Esophagus muscularis mucosa (tissue), 4 donors: ENCODE measurements around the gene PF4V1. TPM values are rescaled to one million over a fixed set of nuclear protein-coding genes. Genes with fewer than 3 reads are reported as not detected.

Source experiments
- DNase-seq: peaks from one replicate; pipeline ENCODE4 v3.0.0-alpha.2; 2017; ENCODE audit errors: extremely low spot score
- H3K27ac ChIP-seq, 4 donors: fragments of 200-600 bp; sonication (generic); replicated peaks in 1 of 4; 1 replicate in 3 of 4; 2 replicates in 1 of 4; pipeline ENCODE4 v1.5.1; 2016 to 2019; ENCODE audit warnings: mild to moderate bottlenecking in 1 of 4
- H3K27me3 ChIP-seq, 4 donors: fragments of 200-600 bp; sonication (generic); one replicate each; pipeline versions ENCODE4 v1.5.1 to v1.6.0; 2016 to 2019
- H3K36me3 ChIP-seq, 4 donors: fragments of 200-600 bp; sonication (generic); one replicate each; pipeline ENCODE4 v1.5.1; 2016 to 2019
- H3K4me1 ChIP-seq, 4 donors: fragments of 200-600 bp; sonication (generic); one replicate each; pipeline ENCODE4 v1.5.1; 2016 to 2019
- H3K4me3 ChIP-seq, 4 donors: fragments of 200-600 bp; sonication (generic); 1 replicate in 2 of 4; 2 replicates in 2 of 4; pipeline ENCODE4 v1.5.1; 2016 to 2019; ENCODE audit warnings: mild to moderate bottlenecking in 4 of 4, moderate library complexity in 1 of 4
- H3K9me3 ChIP-seq, 4 donors: fragments of 200-600 bp; sonication (generic); 1 replicate in 3 of 4; 2 replicates in 1 of 4; pipeline ENCODE4 v1.5.1; 2016 to 2019
- EP300 ChIP-seq: sonication (generic); formaldehyde crosslinking; IDR thresholded peaks from one replicate; pipeline ENCODE4 v1.6.1; 2017; ENCODE audit warnings: antibody characterized with exemption
- POLR2A ChIP-seq: fragments of 450-650 bp; IDR thresholded peaks from one replicate; pipeline ENCODE4 v1.6.1; 2017; ENCODE audit warnings: antibody characterized with exemption, moderate library complexity, mild to moderate bottlenecking, low read depth
- POLR2AphosphoS5 ChIP-seq, 2 donors: sonication (generic); formaldehyde crosslinking; IDR thresholded peaks; one replicate each; pipeline ENCODE4 v1.6.1; 2017; ENCODE audit warnings: antibody characterized with exemption in 2 of 2
- WGBS: methylation state at CpG from one replicate; pipeline ENCODE4 v1.1.5; 2018; 5-methylcytosine and 5-hydroxymethylcytosine counted together
- intact Hi-C: fragments of 100-400 bp; cut with DNase I; formaldehyde crosslinking; loops from one replicate; pipeline ENCODE4 v1.15.1; 2023
- total RNA-seq, 4 donors: library from RNA; depleted of rRNA; stranded (reverse); fragments of >200 nt; gene quantifications; one replicate each; pipeline versions ENCODE4 v1.1.0 to v1.2.1, GENCODE V29; 2016
- TF ChIP-seq, protein P1 (sequence below), 3 experiments: fragments of 200-600 bp in 2 of 3; fragments of 450-650 bp in 1 of 3; sonication (generic) in 2 of 3; IDR thresholded peaks; one replicate each; pipeline ENCODE4 v1.5.1; 2017 to 2019; ENCODE audit warnings: antibody characterized with exemption in 3 of 3, mild to moderate bottlenecking in 2 of 3, moderate library complexity in 1 of 3

The PF4V1 gene
- total RNA-seq, 4 donors from 2014 or later: not detected

GRCh38 chr4:73869130-73870055, 16.3 kb downstream of the PF4V1 start, which contains the start of gene CXCL1:
Gene CXCL1, plus strand, starts transcription at chr4:73869393. Its CDS starts 78 bp downstream, at chr4:73869471.
- H3K9me3 ChIP-seq: no peaks in the 10 kb centered on the region
- WGBS: 31% methylated on average over 18 of the region's 61 CpGs
- TF ChIP-seq, protein P1, sequence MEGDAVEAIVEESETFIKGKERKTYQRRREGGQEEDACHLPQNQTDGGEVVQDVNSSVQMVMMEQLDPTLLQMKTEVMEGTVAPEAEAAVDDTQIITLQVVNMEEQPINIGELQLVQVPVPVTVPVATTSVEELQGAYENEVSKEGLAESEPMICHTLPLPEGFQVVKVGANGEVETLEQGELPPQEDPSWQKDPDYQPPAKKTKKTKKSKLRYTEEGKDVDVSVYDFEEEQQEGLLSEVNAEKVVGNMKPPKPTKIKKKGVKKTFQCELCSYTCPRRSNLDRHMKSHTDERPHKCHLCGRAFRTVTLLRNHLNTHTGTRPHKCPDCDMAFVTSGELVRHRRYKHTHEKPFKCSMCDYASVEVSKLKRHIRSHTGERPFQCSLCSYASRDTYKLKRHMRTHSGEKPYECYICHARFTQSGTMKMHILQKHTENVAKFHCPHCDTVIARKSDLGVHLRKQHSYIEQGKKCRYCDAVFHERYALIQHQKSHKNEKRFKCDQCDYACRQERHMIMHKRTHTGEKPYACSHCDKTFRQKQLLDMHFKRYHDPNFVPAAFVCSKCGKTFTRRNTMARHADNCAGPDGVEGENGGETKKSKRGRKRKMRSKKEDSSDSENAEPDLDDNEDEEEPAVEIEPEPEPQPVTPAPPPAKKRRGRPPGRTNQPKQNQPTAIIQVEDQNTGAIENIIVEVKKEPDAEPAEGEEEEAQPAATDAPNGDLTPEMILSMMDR (IDR thresholded peaks at IDR 0.05): no peak
- no peak for TF ChIP-seq POLR2A
- no peak for TF ChIP-seq POLR2AphosphoS5 (IDR thresholded peaks at IDR 0.05)
- no peak for TF ChIP-seq EP300
- H3K36me3 ChIP-seq: no peaks in the 10 kb centered on the region
- peak within 1 kb of the TSS in 2 of 4 donors; percentile 45 to 49 for H3K27ac ChIP-seq
- peaks cover 0 to 28% (median 5%) of the 10 kb centered on the region in 4 donors for H3K27me3 ChIP-seq
- intact Hi-C loops: no loop called here
- no peak for DNase-seq
- peak within 1 kb of the TSS; percentile 51 to 67 (median 58) for H3K4me3 ChIP-seq
- H3K4me1 ChIP-seq: peaks cover 3 to 17% (median 14%) of the 10 kb centered on the region in 4 donors

- Histone ChIP-seq H3K27me3 (peaks cover 0 to 28% (median 5%) of the 10 kb centered on the region in 4 donors), H3K9me3 (no peaks in the 10 kb centered on the region), H3K4me1 (peaks cover 3 to 17% (median 14%) of the 10 kb centered on the region in 4 donors), H3K36me3 (no peaks in the 10 kb centered on the region), H3K4me3 (peak overlapping the region; percentile 51 to 67 (median 58)), H3K27ac (no peak overlapping the region)
- TF ChIP-seq POLR2A: no peak
- no peak for TF ChIP-seq EP300
- TF ChIP-seq, protein P1 (IDR thresholded peaks at IDR 0.05): no peak
- TF ChIP-seq POLR2AphosphoS5 (IDR thresholded peaks at IDR 0.05): no peak
- DNase-seq: no peak
- 79% methylated on average over 3 of the region's 3 CpGs for WGBS
- intact Hi-C loops: no loop called here
Observed at GRCh38 chr4:73870260-73870659, 17.2 kb downstream of the PF4V1 start.

GRCh38 chr4:73870768-73871167, 17.7 kb downstream of the PF4V1 start:
- whole genome bisulfite sequencing: 88% methylated on average over 1 of the region's 1 CpG
- TF ChIP-seq POLR2A (no peak), EP300 (no peak), POLR2AphosphoS5 (IDR thresholded peaks at IDR 0.05) (no peak)
- TF ChIP-seq, protein P1 (IDR thresholded peaks at IDR 0.05): no peak
- peaks cover 0 to 28% (median 5%) of the 10 kb centered on the region in 4 donors for H3K27me3 ChIP-seq
- peaks cover 3 to 17% (median 14%) of the 10 kb centered on the region in 4 donors for H3K4me1 ChIP-seq
- no peaks in the 10 kb centered on the region for H3K36me3 ChIP-seq
- DNase-seq: no peak
- H3K4me3 ChIP-seq: no peak overlapping the region
- intact Hi-C loops: no loop called here
- no peak overlapping the region for H3K27ac ChIP-seq
- no peaks in the 10 kb centered on the region for H3K9me3 ChIP-seq

GRCh38 chr4:73871511-73872310, 18.6 kb downstream of the PF4V1 start:
- Histone ChIP-seq H3K4me1 (peaks cover 3 to 17% (median 14%) of the 10 kb centered on the region in 4 donors), H3K27me3 (peaks cover 0 to 24% (median 5%) of the 10 kb centered on the region in 4 donors), H3K4me3 (no peak overlapping the region), H3K27ac (no peak overlapping the region), H3K36me3 (no peaks in the 10 kb centered on the region), H3K9me3 (no peaks in the 10 kb centered on the region)
- 87% methylated on average over 6 of the region's 6 CpGs for WGBS
- intact Hi-C loops: no loop called here
- no peak for DNase-seq
- no peak for TF ChIP-seq POLR2AphosphoS5 (IDR thresholded peaks at IDR 0.05)
- TF ChIP-seq EP300: no peak
- TF ChIP-seq POLR2A: no peak
- TF ChIP-seq, protein P1 (IDR thresholded peaks at IDR 0.05): no peak
